Activated CD8-positive, alpha-beta memory T cell treated with anti-CD3 and anti-CD28 coated beads, Interleukin-2, amount 50 U/mL, for 24 hours (primary cell): ENCODE measurements around the gene DDX31.

Experiments used
- DNase-seq: peaks from one replicate; pipeline ENCODE4 v3.0.0-alpha.2; 2020; ENCODE audit errors: extremely low read depth

DDX31 gene

GRCh38 chr9:132547052-132547431 is 122.7 kb downstream of the DDX31 start:
- DNase-seq: no peak

GRCh38 chr9:132546148-132547051 is 123.4 kb downstream of the DDX31 start:
- DNase-seq: no peak

- no peak for DNase-seq
Observed at GRCh38 chr9:132545578-132545977, 124.2 kb downstream of the DDX31 start.

- DNase-seq: no peak
Observed at GRCh38 chr9:132543960-132544359, 125.8 kb downstream of the DDX31 start.

DNA sequence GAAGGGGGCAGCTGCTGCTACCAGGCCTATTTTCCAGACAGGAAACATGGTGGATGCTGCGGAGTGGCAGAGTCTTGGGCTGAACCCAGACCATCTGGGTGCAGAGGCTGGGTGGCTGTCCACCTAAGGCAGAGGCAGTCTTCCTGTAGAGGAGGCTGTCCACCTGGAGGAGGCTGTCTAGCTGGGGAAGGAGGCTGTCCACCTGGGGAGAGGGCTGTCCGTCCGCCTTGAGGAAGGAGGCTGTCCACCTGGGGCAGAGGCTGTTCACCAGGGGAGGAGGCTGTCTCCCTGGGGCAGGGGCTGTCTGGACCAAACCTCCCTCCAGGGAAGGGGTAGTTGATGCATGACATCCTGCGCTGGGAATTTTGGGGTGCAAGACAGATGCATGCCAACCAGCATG is 126.5 kb downstream of the DDX31 start:
- no peak for DNase-seq
